ENCODE measurements around the gene GLYR1. TPM values are rescaled to one million over a fixed set of nuclear protein-coding genes. Genes with fewer than 3 reads are reported as not detected.

Gene GLYR1
- total and polyA plus RNA-seq, 10 of the 15 experiments (the other 5 are each of a cell fraction or from before 2014, with no cell fraction given) = 7.3 to 90.2 (median 57.2) TPM

DNA sequence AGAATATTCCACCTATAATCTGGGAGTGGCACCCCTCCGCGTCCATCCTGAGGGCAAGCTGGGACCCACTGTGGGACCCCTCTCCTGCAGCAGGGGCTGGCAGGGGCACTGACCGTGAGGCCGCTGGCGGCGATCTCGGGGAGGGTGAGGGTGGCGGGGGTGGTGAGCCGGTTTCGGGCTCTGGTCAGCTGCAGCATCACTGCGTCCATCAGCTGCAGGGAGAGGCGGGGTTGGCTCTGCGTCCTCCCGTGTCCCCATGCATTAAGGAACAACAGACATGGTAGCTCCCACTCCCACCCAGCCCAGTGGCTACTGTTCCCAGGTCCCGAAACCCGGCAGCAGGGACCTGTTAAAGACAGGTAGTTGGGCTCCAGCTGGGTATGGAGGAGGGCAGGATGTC is 48.6 kb downstream of the GLYR1 start:
- FAIRE-seq = no peak
- Histone ChIP-seq H3K27me3 (replicated peaks in 1 of 2; ENCODE audit: control insufficient read depth in 2 of 2, insufficient read depth in 2 of 2, low read length in 1 of 2) (no peaks in the 10 kb centered on the region), H3K9ac (ENCODE audit: control insufficient read depth, insufficient read depth, low read length) (no peak overlapping the region), H3K36me3 (ENCODE audit: control insufficient read depth in 2 of 2, insufficient read depth in 2 of 2, low read length in 1 of 2) (no peaks in the 10 kb centered on the region), H3K4me3 (no peak overlapping the region), H3K9me3 (replicated peaks; ENCODE audit: control insufficient read depth, insufficient read depth, low read length) (no peaks in the 10 kb centered on the region), H3K79me2 (ENCODE audit: control insufficient read depth, insufficient read depth, low read length) (no peaks in the 10 kb centered on the region), H3K27ac (ENCODE audit: control insufficient read depth, insufficient read depth) (no peak overlapping the region), H3K4me2 (ENCODE audit: control insufficient read depth, insufficient read depth) (no peak overlapping the region), H2AFZ (ENCODE audit: control insufficient read depth, low read depth, low read length) (no peak overlapping the region), H4K20me1 (ENCODE audit: control insufficient read depth, insufficient read depth) (no peaks in the 10 kb centered on the region), H3K4me1 (ENCODE audit: control insufficient read depth, insufficient read depth, low read length) (peaks cover 20% of the 10 kb centered on the region)
- CTCF ChIA-PET = interaction anchor here (1.0 kb wide), 1 partner anchor 105 kb away, joined by 3 read pairs; no protein-coding TSS in a partner anchor
- intact Hi-C loops (cut with micrococcal nuclease; ENCODE audit: unreplicated experiment) (no loop called here), in situ Hi-C loops (cut with MboI) (no loop called here)
- BruUV-seq (replicated peaks) = no TSS peak
- ATAC-seq = no peak
- DNase-seq (ENCODE audit: low read depth, low spot score) = no peak
- POLR2A ChIA-PET = no interaction called here
- RAD21 ChIA-PET (ENCODE audit: unreplicated experiment) = no interaction called here
- 72% methylated on average over 16 of the region's 16 CpGs for WGBS (ENCODE audit: insufficient coverage, insufficient replicate concordance, low lambda C conversion rate, missing lambda C conversion rate)
- SMC1A ChIA-PET (ENCODE audit: uncharacterized antibody, unreplicated experiment) = no interaction called here
- TF ChIP-seq MTA3 (IDR thresholded peaks at IDR 0.05; ENCODE audit: borderline replicate concordance, low read length) = no peak
- no peak for TF ChIP-seq CHD2 (IDR thresholded peaks at IDR 0.05; ENCODE audit: borderline replicate concordance, low read depth, low read length)
- TF ChIP-seq MYB (IDR thresholded peaks at IDR 0.05; ENCODE audit: borderline replicate concordance, low read depth, low read length) = no peak
- no peak for TF ChIP-seq RFX5 (IDR thresholded peaks at IDR 0.05; ENCODE audit: low read depth, low read length)
- TF ChIP-seq, protein P1, sequence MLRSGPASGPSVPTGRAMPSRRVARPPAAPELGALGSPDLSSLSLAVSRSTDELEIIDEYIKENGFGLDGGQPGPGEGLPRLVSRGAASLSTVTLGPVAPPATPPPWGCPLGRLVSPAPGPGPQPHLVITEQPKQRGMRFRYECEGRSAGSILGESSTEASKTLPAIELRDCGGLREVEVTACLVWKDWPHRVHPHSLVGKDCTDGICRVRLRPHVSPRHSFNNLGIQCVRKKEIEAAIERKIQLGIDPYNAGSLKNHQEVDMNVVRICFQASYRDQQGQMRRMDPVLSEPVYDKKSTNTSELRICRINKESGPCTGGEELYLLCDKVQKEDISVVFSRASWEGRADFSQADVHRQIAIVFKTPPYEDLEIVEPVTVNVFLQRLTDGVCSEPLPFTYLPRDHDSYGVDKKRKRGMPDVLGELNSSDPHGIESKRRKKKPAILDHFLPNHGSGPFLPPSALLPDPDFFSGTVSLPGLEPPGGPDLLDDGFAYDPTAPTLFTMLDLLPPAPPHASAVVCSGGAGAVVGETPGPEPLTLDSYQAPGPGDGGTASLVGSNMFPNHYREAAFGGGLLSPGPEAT (IDR thresholded peaks at IDR 0.05; ENCODE audit: low read depth) = no peak
- no peak for TF ChIP-seq JUNB (IDR thresholded peaks at IDR 0.05)
- TF ChIP-seq, protein P2, sequence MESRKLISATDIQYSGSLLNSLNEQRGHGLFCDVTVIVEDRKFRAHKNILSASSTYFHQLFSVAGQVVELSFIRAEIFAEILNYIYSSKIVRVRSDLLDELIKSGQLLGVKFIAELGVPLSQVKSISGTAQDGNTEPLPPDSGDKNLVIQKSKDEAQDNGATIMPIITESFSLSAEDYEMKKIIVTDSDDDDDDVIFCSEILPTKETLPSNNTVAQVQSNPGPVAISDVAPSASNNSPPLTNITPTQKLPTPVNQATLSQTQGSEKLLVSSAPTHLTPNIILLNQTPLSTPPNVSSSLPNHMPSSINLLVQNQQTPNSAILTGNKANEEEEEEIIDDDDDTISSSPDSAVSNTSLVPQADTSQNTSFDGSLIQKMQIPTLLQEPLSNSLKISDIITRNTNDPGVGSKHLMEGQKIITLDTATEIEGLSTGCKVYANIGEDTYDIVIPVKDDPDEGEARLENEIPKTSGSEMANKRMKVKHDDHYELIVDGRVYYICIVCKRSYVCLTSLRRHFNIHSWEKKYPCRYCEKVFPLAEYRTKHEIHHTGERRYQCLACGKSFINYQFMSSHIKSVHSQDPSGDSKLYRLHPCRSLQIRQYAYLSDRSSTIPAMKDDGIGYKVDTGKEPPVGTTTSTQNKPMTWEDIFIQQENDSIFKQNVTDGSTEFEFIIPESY (IDR thresholded peaks at IDR 0.05) = no peak
- no peak for TF ChIP-seq ZNF217 (IDR thresholded peaks at IDR 0.05)
- TF ChIP-seq SMARCA5 (IDR thresholded peaks at IDR 0.05) = no peak
- no peak for TF ChIP-seq ETV6 (conservative IDR thresholded peaks at IDR 0.05 in 1 of 2, IDR thresholded peaks at IDR 0.05 in 1 of 2; ENCODE audit: borderline replicate concordance in 1 of 2, low read depth in 1 of 2)
- TF ChIP-seq ESRRA (IDR thresholded peaks at IDR 0.05; ENCODE audit: low read length) = no peak
- TF ChIP-seq BHLHE40 (IDR thresholded peaks at IDR 0.05; ENCODE audit: borderline replicate concordance in 1 of 2, low read depth in 2 of 2, low read length in 1 of 2) = no peak
- TF ChIP-seq, protein P3, sequence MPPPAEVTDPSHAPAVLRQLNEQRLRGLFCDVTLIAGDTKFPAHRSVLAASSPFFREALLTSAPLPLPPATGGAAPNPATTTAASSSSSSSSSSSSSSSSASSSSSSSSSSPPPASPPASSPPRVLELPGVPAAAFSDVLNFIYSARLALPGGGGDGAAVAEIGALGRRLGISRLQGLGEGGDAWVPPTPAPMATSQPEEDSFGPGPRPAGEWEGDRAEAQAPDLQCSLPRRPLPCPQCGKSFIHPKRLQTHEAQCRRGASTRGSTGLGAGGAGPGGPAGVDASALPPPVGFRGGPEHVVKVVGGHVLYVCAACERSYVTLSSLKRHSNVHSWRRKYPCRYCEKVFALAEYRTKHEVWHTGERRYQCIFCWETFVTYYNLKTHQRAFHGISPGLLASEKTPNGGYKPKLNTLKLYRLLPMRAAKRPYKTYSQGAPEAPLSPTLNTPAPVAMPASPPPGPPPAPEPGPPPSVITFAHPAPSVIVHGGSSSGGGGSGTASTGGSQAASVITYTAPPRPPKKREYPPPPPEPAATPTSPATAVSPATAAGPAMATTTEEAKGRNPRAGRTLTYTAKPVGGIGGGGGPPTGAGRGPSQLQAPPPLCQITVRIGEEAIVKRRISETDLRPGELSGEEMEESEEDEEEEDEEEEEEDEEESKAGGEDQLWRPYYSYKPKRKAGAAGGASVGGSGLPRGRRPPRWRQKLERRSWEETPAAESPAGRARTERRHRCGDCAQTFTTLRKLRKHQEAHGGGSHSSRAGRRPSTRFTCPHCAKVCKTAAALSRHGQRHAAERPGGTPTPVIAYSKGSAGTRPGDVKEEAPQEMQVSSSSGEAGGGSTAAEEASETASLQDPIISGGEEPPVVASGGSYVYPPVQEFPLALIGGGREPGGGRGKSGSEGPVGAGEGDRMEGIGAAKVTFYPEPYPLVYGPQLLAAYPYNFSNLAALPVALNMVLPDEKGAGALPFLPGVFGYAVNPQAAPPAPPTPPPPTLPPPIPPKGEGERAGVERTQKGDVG (CRISPR knock-in tag; IDR thresholded peaks at IDR 0.05) = no peak
- no peak for TF ChIP-seq EGR1 (IDR thresholded peaks at IDR 0.05; ENCODE audit: borderline replicate concordance in 1 of 2, low read depth in 2 of 2, low read length in 2 of 2)
